H9 (cell line): ENCODE results near the gene SETD3. TPM values are rescaled to one million over a fixed set of nuclear protein-coding genes. Genes with fewer than 3 reads are reported as not detected.

Source experiments
- DNase-seq: peaks from one replicate; pipeline ENCODE4 v3.0.0-alpha.2; 2017
- H2AFZ ChIP-seq: one replicate; pipeline ENCODE4 v1.6.1; 2013; ENCODE audit warnings: mild to moderate bottlenecking, low read length, control low read depth, moderate library complexity
- H2AK5ac ChIP-seq: 2 replicates; pipeline ENCODE4 v1.6.1; 2013; ENCODE audit warnings: low read length, control low read depth, mixed read lengths; ENCODE audit not compliant: insufficient read length
- H2BK120ac ChIP-seq: one replicate; pipeline ENCODE4 v1.6.1; 2013; ENCODE audit warnings: low read depth, mild to moderate bottlenecking, low read length, control low read depth, inconsistent platforms; ENCODE audit not compliant: poor library complexity, severe bottlenecking
- H2BK12ac ChIP-seq: 2 replicates; pipeline ENCODE4 v1.6.1; 2013; ENCODE audit warnings: low read length, control low read depth, mixed read lengths, low read depth; ENCODE audit not compliant: insufficient read length
- H2BK15ac ChIP-seq: 2 replicates; pipeline ENCODE4 v1.6.1; 2013; ENCODE audit warnings: low read depth, low read length, control low read depth
- H2BK20ac ChIP-seq: one replicate; pipeline ENCODE4 v1.6.1; 2013; ENCODE audit warnings: low read depth, mild to moderate bottlenecking, low read length, control low read depth, inconsistent platforms; ENCODE audit not compliant: poor library complexity, severe bottlenecking
- H2BK5ac ChIP-seq: 2 replicates; pipeline ENCODE4 v1.6.1; 2013; ENCODE audit warnings: low read length, control low read depth, mixed read lengths; ENCODE audit not compliant: insufficient read length
- H3K14ac ChIP-seq: 2 replicates; pipeline ENCODE4 v1.6.1; 2013; ENCODE audit warnings: low read length, control low read depth; ENCODE audit not compliant: insufficient read depth
- H3K18ac ChIP-seq: 2 replicates; pipeline ENCODE4 v1.6.1; 2013; ENCODE audit warnings: low read depth, mild to moderate bottlenecking, mixed read lengths, low read length, control low read depth; ENCODE audit not compliant: insufficient read length
- H3K23ac ChIP-seq: 2 replicates; pipeline ENCODE4 v1.6.1; 2013; ENCODE audit warnings: low read length, control low read depth, mixed read lengths, low read depth; ENCODE audit not compliant: insufficient read length
- H3K23me2 ChIP-seq: 2 replicates; pipeline ENCODE4 v1.6.1; 2013; ENCODE audit warnings: low read depth, mild to moderate bottlenecking, mixed read lengths, low read length, control low read depth; ENCODE audit not compliant: insufficient read length, poor library complexity, severe bottlenecking
- H3K27ac ChIP-seq: 2 replicates; pipeline ENCODE4 v1.5.1; 2013; ENCODE audit warnings: low read length, control low read depth, mixed read lengths, low read depth; ENCODE audit not compliant: insufficient read length
- H3K27me3 ChIP-seq: 2 replicates; pipeline ENCODE4 v1.6.1; 2013; ENCODE audit warnings: low read length, control low read depth, inconsistent platforms; ENCODE audit not compliant: insufficient read depth
- H3K4ac ChIP-seq: 2 replicates; pipeline ENCODE4 v1.6.1; 2013; ENCODE audit warnings: low read depth, mild to moderate bottlenecking, control low read depth, inconsistent platforms, low read length, moderate library complexity
- H3K4me1 ChIP-seq: 2 replicates; pipeline ENCODE4 v1.6.1; 2013; ENCODE audit warnings: low read length, control low read depth, inconsistent platforms; ENCODE audit not compliant: insufficient read depth
- H3K4me2 ChIP-seq: 2 replicates; pipeline ENCODE4 v1.6.1; 2013; ENCODE audit warnings: low read length, control low read depth, mixed read lengths; ENCODE audit not compliant: insufficient read length, insufficient read depth
- H3K56ac ChIP-seq: 2 replicates; pipeline ENCODE4 v1.6.1; 2013; ENCODE audit warnings: low read depth, mild to moderate bottlenecking, mixed read lengths, low read length, control low read depth; ENCODE audit not compliant: insufficient read length
- H3K79me1 ChIP-seq: 2 replicates; pipeline ENCODE4 v1.6.1; 2013; ENCODE audit warnings: low read depth, mild to moderate bottlenecking, moderate library complexity, low read length, control low read depth, inconsistent platforms; ENCODE audit not compliant: insufficient read depth, poor library complexity, severe bottlenecking
- H3K79me2 ChIP-seq: 2 replicates; pipeline ENCODE4 v1.6.1; 2013; ENCODE audit warnings: low read length, control low read depth, inconsistent platforms; ENCODE audit not compliant: insufficient read depth
- H3K9ac ChIP-seq: 2 replicates; pipeline ENCODE4 v1.6.1; 2013; ENCODE audit warnings: low read length, control low read depth, mixed read lengths; ENCODE audit not compliant: insufficient read length; ENCODE audit errors: extremely low read depth
- H3K9me3 ChIP-seq: one replicate; pipeline ENCODE4 v1.6.1; 2013; ENCODE audit warnings: low read depth, low read length, inconsistent platforms; ENCODE audit not compliant: control insufficient read depth
- H3T11ph ChIP-seq: one replicate; pipeline ENCODE4 v1.6.1; 2013; ENCODE audit warnings: mild to moderate bottlenecking, low read length, control low read depth, inconsistent platforms
- H4K20me1 ChIP-seq: one replicate; pipeline ENCODE4 v1.6.1; 2013; ENCODE audit not compliant: control insufficient read depth, insufficient read length, insufficient read depth
- H4K5ac ChIP-seq: 2 replicates; pipeline ENCODE4 v1.6.1; 2013; ENCODE audit warnings: low read depth, mild to moderate bottlenecking, mixed read lengths, low read length, control low read depth; ENCODE audit not compliant: insufficient read length
- H4K8ac ChIP-seq: replicated peaks from 2 replicates; pipeline ENCODE4 v1.6.1; 2013; ENCODE audit warnings: low read length, control low read depth, mixed read lengths, low read depth; ENCODE audit not compliant: insufficient read length
- H4K91ac ChIP-seq: 2 replicates; pipeline ENCODE4 v1.6.1; 2013; ENCODE audit warnings: low read depth, mild to moderate bottlenecking, moderate library complexity, mixed read lengths, low read length, control low read depth; ENCODE audit not compliant: insufficient read length
- H3K27ac Mint-ChIP-seq, 3 experiments: 2 replicates in 2 of 3; 3 replicates in 1 of 3; pipeline ENCODE4 v1.8.0; 2020 to 2021; ENCODE audit warnings: mixed read lengths in 3 of 3, mild to moderate bottlenecking in 1 of 3, moderate library complexity in 1 of 3
- H3K27me3 Mint-ChIP-seq: 2 replicates; pipeline ENCODE4 v1.8.0; 2021; ENCODE audit warnings: low read depth, mild to moderate bottlenecking, moderate library complexity, mixed read lengths
- H3K36me3 Mint-ChIP-seq, 3 experiments: 2 replicates in 2 of 3; 3 replicates in 1 of 3; pipeline ENCODE4 v1.8.0; 2020 to 2021; ENCODE audit warnings: low read depth in 3 of 3, mixed read lengths in 3 of 3; ENCODE audit not compliant: insufficient read depth in 1 of 3
- H3K4me1 Mint-ChIP-seq, 2 experiments: 2 replicates each; pipeline ENCODE4 v1.8.0; 2020; ENCODE audit warnings: mixed read lengths in 2 of 2
- H3K4me3 Mint-ChIP-seq, 2 experiments: 2 replicates in 1 of 2; 3 replicates in 1 of 2; pipeline ENCODE4 v1.8.0; 2020 to 2021; ENCODE audit warnings: mild to moderate bottlenecking in 2 of 2, mixed read lengths in 2 of 2, moderate library complexity in 1 of 2
- H3K9me3 Mint-ChIP-seq, 2 experiments: 2 replicates in 1 of 2; 3 replicates in 1 of 2; pipeline ENCODE4 v1.8.0; 2020; ENCODE audit warnings: mild to moderate bottlenecking in 2 of 2, mixed read lengths in 2 of 2, moderate library complexity in 1 of 2
- WGBS: extraction: QIAGEN DNeasy Blood & Tissue Kit; methylation state at CpG from one replicate; pipeline ENCODE4 v1.1.7; 2013; ENCODE audit warnings: missing lambda C conversion rate, low lambda C conversion rate, mixed read lengths; ENCODE audit not compliant: insufficient read length; ENCODE audit errors: extremely low coverage; 5-methylcytosine and 5-hydroxymethylcytosine counted together
- total RNA-seq: library from RNA; stranded (reverse); gene quantifications from 2 replicates; pipeline ENCODE4 v1.2.1, GENCODE V29; 2021
- TF ChIP-seq, protein P1 (sequence below): fragments of 200-600 bp; sonication (generic); conservative IDR thresholded peaks from 3 replicates; pipeline ENCODE4 v1.8.0; 2021; ENCODE audit warnings: antibody characterized with exemption, mild to moderate bottlenecking

SETD3 gene
- total RNA-seq, 1 experiment from 2014 or later: 56.7 TPM

DNA sequence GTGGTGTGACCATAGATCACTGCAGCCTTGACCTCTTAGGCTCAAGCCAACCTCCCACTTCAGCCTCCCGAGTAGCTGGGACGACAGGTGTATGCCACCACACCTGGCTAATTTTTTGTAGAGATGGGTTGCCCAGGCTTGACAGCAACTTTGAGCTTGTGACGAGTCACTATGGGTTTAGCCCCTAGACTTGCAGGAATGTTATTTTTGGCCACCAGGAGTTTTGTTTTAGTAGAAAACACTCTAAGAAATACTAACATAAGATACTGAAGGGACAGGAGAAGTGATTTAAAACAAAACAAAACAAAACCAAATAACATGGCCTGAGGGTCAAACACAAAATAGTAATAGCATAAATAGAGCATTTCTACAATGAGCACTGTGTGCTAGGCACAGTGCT lies 26.4 kb downstream of the SETD3 start:
- Histone ChIP-seq H3K23ac (no peak overlapping the region), H2AK5ac (no peak overlapping the region), H4K20me1 (no peaks in the 10 kb centered on the region), H2BK20ac (no peak overlapping the region), H3T11ph (no peak overlapping the region), H2AFZ (no peak overlapping the region), H3K4me1 (no peaks in the 10 kb centered on the region), H2BK5ac (no peak overlapping the region), H3K4me2 (no peak overlapping the region), H3K9ac (no peak overlapping the region), H2BK12ac (no peak overlapping the region), H3K27me3 (no peaks in the 10 kb centered on the region), H3K79me1 (peaks cover 3% of the 10 kb centered on the region), H3K4ac (no peak overlapping the region), H3K79me2 (no peaks in the 10 kb centered on the region), H3K27ac (no peak overlapping the region), H4K5ac (no peak overlapping the region), H4K91ac (no peak overlapping the region), H3K14ac (no peak overlapping the region), H3K9me3 (no peaks in the 10 kb centered on the region), H3K56ac (no peak overlapping the region), H2BK15ac (no peak overlapping the region), H3K18ac (no peak overlapping the region), H4K8ac (no peak overlapping the region), H2BK120ac (no peak overlapping the region), H3K23me2 (no peaks in the 10 kb centered on the region)
- Mint-ChIP-seq H3K27me3 (no peaks in the 10 kb centered on the region), H3K9me3 (no peaks in the 10 kb centered on the region), H3K4me3 (no peak overlapping the region), H3K36me3 (peaks cover 14 to 45% (median 40%) of the 10 kb centered on the region in 3 experiments; a peak in 6 of 7 replicates), H3K4me1 (no peaks in the 10 kb centered on the region), H3K27ac (peak overlapping the region in 1 of 3 experiments; percentile 83; a peak in 2 of 7 replicates)
- WGBS: no CpG with 5 or more reads among the region's 3 CpGs
- TF ChIP-seq, protein P1, sequence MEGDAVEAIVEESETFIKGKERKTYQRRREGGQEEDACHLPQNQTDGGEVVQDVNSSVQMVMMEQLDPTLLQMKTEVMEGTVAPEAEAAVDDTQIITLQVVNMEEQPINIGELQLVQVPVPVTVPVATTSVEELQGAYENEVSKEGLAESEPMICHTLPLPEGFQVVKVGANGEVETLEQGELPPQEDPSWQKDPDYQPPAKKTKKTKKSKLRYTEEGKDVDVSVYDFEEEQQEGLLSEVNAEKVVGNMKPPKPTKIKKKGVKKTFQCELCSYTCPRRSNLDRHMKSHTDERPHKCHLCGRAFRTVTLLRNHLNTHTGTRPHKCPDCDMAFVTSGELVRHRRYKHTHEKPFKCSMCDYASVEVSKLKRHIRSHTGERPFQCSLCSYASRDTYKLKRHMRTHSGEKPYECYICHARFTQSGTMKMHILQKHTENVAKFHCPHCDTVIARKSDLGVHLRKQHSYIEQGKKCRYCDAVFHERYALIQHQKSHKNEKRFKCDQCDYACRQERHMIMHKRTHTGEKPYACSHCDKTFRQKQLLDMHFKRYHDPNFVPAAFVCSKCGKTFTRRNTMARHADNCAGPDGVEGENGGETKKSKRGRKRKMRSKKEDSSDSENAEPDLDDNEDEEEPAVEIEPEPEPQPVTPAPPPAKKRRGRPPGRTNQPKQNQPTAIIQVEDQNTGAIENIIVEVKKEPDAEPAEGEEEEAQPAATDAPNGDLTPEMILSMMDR: no peak
- DNase-seq: no peak
